Left ventricle myocardium inferior (tissue), 1 donor: ENCODE results near the gene ZNF831. TPM values are rescaled to one million over a fixed set of nuclear protein-coding genes. Genes with fewer than 3 reads are reported as not detected.
A peak's percentile ranks its signal among the peaks of the same experiment; 100 is the strongest.

ENCODE experiments used
- DNase-seq: peaks from one replicate; pipeline ENCODE4 v3.0.0-alpha.2; 2020
- H3K27ac ChIP-seq: fragments of 200-600 bp; replicated peaks from 2 replicates; pipeline ENCODE4 v1.8.0; 2021
- H3K27me3 ChIP-seq: fragments of 200-600 bp; 2 replicates; pipeline ENCODE4 v1.8.0; 2021; ENCODE audit warnings: low read depth
- H3K36me3 ChIP-seq: fragments of 200-600 bp; 2 replicates; pipeline ENCODE4 v1.8.0; 2021
- H3K4me1 ChIP-seq: fragments of 200-600 bp; 2 replicates; pipeline ENCODE4 v1.8.0; 2021
- H3K4me3 ChIP-seq: fragments of 200-600 bp; 2 replicates; pipeline ENCODE4 v1.8.0; 2021; ENCODE audit warnings: mild to moderate bottlenecking, moderate library complexity
- H3K9me3 ChIP-seq: fragments of 200-600 bp; replicated peaks from 2 replicates; pipeline ENCODE4 v1.8.0; 2021
- intact Hi-C: fragments of 100-400 bp; cut with micrococcal nuclease; formaldehyde crosslinking; loops from one replicate; pipeline ENCODE4 v1.11.0; 2022
- total RNA-seq: library from RNA; stranded (reverse); fragmentation: NEBNext Ultra II Directional; extraction: Animal tissue kit (Norgen Biotek cat#: 25700); gene quantifications from one replicate; pipeline ENCODE4 v1.2.1, GENCODE V29; 2021
- TF ChIP-seq, protein P1 (sequence below): fragments of 200-600 bp; IDR thresholded peaks from 2 replicates; pipeline ENCODE4 v1.8.0; 2021; ENCODE audit warnings: antibody characterized with exemption, mild to moderate bottlenecking, borderline replicate concordance
- donor health status: DM: no; HTN: yes; CAD: no; lungs with severe emphysema.

The ZNF831 gene
- total RNA-seq, 1 donor from 2014 or later, result 0.05 TPM

DNA sequence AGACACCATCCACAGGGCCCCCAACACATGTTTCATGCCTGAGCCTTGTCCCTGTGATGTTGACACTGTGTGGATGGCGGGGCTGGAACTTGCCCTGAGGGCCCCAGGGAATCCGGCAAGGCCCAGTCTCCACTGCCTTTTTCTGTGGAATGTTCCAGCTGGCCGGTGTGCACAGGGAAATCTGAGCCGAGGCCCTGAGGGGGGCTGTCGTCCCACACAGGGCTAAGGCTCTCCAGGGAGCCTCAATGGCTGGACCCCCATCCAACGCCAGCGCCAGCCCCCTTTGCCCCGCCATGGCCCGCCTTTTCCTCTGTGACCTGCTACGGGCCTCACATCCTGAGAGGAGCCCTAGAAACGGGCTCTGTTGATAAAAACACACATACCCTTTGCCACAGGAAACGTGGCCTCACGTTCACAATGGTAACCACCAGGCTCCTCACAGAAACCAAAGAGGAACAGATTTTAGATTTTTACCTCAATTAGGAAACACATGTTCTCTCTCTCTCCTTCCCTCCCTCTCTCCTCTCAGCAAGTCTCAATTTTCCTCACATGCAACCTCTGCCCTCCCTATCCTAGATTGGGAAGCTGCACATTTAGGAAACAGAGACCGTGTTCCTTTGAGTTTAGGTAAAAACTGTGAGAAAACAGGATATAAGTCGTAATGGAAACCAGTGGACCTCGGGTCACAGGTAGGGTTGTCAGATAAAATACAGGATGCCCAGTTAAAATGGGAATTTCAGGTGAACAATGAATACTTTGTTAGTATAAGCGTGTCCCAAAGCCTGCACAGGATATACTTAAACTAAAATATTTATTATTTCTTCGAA is 13.7 kb upstream of the ZNF831 start:
- DNase-seq, result peak; percentile 25
- Histone ChIP-seq H3K4me3 (no peak overlapping the region), H3K27ac (peak overlapping the region; percentile 68), H3K36me3 (no peaks in the 10 kb centered on the region), H3K27me3 (no peaks in the 10 kb centered on the region), H3K9me3 (no peaks in the 10 kb centered on the region), H3K4me1 (peaks cover 56% of the 10 kb centered on the region)
- TF ChIP-seq, protein P1, sequence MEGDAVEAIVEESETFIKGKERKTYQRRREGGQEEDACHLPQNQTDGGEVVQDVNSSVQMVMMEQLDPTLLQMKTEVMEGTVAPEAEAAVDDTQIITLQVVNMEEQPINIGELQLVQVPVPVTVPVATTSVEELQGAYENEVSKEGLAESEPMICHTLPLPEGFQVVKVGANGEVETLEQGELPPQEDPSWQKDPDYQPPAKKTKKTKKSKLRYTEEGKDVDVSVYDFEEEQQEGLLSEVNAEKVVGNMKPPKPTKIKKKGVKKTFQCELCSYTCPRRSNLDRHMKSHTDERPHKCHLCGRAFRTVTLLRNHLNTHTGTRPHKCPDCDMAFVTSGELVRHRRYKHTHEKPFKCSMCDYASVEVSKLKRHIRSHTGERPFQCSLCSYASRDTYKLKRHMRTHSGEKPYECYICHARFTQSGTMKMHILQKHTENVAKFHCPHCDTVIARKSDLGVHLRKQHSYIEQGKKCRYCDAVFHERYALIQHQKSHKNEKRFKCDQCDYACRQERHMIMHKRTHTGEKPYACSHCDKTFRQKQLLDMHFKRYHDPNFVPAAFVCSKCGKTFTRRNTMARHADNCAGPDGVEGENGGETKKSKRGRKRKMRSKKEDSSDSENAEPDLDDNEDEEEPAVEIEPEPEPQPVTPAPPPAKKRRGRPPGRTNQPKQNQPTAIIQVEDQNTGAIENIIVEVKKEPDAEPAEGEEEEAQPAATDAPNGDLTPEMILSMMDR, result no peak
- intact Hi-C loops, result no loop called here

DNA sequence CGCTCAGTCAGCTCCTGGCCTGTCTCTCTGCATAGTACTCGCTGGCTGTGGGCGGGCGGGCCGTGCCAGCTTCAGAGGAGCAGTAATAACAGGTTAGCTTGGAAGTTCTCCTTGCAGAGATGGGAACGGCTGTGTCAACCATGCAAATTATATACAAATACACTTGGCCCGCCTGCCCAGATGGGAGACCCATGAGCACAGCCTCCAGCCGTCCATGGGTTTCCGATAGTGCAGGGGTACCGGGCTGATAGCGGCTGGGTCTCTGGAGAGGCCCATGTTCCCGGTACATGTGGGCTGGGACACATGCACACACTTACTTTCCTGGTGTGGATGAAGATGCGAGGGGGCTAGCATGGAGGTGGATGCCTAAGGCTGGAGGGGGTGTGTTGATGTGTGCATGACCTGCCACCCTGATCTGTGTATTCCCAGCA is 12.8 kb upstream of the ZNF831 start:
- TF ChIP-seq, protein P1, result no peak
- no peak for DNase-seq
- H3K9me3 ChIP-seq, result no peaks in the 10 kb centered on the region
- no peak overlapping the region for H3K4me3 ChIP-seq
- no peaks in the 10 kb centered on the region for H3K27me3 ChIP-seq
- H3K36me3 ChIP-seq, result no peaks in the 10 kb centered on the region
- no peak overlapping the region for H3K27ac ChIP-seq
- peaks cover 51% of the 10 kb centered on the region for H3K4me1 ChIP-seq
- intact Hi-C loops, result no loop called here

DNA sequence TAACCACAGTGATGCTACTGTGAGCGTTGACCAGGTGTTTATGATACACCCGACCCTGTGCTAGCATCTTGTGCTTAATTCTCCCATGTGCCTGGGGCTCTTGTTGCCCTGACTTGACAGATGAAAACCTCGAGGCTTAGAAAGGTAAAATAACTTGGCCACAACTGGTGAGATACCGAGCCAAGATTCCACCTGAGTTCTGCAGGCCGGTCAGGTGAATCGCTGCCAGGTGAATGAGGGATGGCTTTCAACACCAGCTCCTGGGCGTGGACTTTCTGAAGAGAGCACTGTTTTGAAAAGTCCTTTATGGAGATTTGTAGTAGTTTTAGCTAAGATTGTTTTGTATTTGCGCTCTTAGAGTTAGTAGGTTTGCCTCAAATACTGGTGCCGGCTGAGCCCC is 12.2 kb upstream of the ZNF831 start:
- Histone ChIP-seq H3K36me3 (no peaks in the 10 kb centered on the region), H3K4me3 (no peak overlapping the region), H3K27ac (no peak overlapping the region), H3K9me3 (no peaks in the 10 kb centered on the region), H3K27me3 (no peaks in the 10 kb centered on the region), H3K4me1 (peaks cover 46% of the 10 kb centered on the region)
- TF ChIP-seq, protein P1, result no peak
- intact Hi-C loops, result no loop called here
- no peak for DNase-seq

DNA sequence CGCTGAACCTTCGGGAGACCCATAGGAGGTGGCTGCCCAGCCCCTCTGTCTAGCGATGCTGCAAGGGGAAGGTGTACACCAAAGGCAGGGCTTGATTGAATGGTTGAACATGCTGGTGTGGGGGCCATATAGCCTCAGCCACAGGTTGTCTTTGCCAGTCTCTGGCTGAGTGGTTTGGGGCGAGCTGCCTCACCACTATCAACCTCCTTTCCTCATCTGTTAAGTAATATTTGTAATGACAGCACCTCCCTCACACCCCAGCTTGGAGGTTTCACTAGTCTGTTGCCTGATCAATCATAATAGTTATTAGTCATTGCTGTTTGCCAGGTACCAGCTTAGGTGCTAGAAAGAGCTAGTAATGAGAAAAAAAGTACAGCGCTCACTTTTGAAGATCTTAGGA is 11.8 kb upstream of the ZNF831 start:
- H3K9me3 ChIP-seq, result no peaks in the 10 kb centered on the region
- TF ChIP-seq, protein P1, result no peak
- H3K27me3 ChIP-seq, result no peaks in the 10 kb centered on the region
- no peak for DNase-seq
- H3K4me3 ChIP-seq, result no peak overlapping the region
- intact Hi-C loops, result no loop called here
- H3K4me1 ChIP-seq, result peaks cover 41% of the 10 kb centered on the region
- H3K27ac ChIP-seq, result no peak overlapping the region
- H3K36me3 ChIP-seq, result no peaks in the 10 kb centered on the region

DNA sequence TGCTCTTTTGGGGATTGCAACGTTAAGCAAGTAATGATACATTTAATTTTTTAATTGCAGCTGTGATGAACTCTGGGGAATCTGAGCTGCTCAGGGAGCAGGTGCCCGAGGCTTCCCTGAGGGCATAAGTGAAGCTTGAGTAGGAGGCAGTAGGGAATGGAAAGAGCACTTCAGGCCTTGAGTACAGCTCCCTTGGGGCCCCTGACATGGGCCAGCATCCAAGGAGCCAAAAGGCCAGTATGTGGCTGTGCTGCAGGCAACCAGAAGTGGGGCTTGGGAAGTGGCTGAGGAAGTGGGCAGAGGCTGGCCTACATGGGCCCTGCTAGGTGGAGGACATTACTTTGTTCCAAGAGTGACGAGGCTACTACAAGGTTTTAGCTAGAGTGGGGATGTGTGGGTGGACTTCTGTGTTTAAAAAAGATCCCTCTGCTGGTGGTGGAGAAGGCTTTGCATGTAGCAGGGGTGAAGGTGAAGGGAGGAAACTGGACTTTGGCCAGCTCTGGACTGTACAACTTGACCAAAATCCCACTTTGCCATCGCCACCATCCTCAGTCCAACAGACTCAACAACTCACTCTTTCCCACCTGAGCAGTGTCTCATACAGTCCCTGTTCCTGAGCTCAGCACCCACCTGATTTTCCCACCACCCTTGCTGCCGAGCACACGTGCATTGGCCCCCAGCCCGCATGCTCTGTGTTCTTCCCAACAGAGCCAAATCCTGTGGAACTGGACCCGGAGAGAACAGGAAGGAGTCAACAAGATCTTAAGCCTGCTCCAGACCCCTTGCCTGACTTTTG is 10.9 kb upstream of the ZNF831 start:
- Histone ChIP-seq H3K36me3 (no peaks in the 10 kb centered on the region), H3K4me3 (no peak overlapping the region), H3K4me1 (peaks cover 39% of the 10 kb centered on the region), H3K27me3 (no peaks in the 10 kb centered on the region), H3K27ac (peak overlapping the region; percentile 5), H3K9me3 (no peaks in the 10 kb centered on the region)
- TF ChIP-seq, protein P1, result no peak
- no peak for DNase-seq
- intact Hi-C loops, result no loop called here
